ENCODE data around the gene WBP2NL. TPM values are rescaled to one million over a fixed set of nuclear protein-coding genes. Genes with fewer than 3 reads are reported as not detected.

Gene WBP2NL
- total and polyA plus RNA-seq, 10 donors = 1.2 to 5.0 (median 1.8) TPM

DNA sequence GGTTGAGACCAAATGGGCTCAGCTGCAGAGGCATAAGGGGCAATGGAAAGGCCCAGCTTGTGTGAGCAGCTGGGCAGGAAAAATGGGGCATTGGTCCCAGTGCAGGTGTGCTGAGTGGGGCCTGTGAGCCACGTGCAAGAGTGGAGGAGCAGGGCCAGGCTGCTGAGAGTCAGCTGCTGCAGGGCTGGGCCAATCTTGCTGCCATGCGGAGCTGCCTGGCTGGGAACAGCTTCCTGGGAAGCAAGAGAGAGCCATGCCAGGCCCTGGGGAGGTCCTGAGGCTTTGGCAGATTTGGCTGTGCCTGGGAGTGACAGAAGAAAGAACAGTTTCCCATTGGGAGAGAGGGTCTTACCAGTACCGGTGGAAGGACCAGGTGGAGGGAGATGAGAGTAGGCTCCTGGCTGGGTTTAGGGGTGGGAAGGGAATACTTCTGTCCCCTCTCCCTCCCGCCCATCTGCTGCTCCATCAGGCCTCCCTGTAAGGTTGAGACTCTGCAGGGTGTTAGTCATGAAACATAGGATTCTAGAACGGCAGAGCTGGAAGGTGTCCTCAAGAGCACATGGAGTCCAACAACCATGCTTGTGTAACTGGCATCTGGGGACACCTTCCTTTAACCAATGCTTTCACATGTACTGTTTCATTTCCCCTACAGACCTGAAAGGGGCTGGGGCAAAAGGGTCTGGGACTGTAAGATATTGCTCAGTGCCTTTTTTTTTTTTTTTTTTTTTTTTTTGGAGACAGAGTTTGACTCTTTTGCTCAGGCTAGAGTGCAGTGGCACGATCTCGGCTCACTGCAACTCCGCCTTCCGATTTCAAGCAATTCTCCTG is 19.0 kb upstream of the WBP2NL start:
- no peaks in the 10 kb centered on the region for H3K36me3 ChIP-seq
- H3K27ac ChIP-seq = no peak overlapping the region
- no peak overlapping the region for H3K4me3 ChIP-seq
- WGBS, 5 donors = 80 to 88% (median 85%) methylated on average over 9 of the region's 9 CpGs
- H3K4me1 ChIP-seq = peaks cover 3 to 17% (median 13%) of the 10 kb centered on the region in 6 donors
- TF ChIP-seq, protein P1, sequence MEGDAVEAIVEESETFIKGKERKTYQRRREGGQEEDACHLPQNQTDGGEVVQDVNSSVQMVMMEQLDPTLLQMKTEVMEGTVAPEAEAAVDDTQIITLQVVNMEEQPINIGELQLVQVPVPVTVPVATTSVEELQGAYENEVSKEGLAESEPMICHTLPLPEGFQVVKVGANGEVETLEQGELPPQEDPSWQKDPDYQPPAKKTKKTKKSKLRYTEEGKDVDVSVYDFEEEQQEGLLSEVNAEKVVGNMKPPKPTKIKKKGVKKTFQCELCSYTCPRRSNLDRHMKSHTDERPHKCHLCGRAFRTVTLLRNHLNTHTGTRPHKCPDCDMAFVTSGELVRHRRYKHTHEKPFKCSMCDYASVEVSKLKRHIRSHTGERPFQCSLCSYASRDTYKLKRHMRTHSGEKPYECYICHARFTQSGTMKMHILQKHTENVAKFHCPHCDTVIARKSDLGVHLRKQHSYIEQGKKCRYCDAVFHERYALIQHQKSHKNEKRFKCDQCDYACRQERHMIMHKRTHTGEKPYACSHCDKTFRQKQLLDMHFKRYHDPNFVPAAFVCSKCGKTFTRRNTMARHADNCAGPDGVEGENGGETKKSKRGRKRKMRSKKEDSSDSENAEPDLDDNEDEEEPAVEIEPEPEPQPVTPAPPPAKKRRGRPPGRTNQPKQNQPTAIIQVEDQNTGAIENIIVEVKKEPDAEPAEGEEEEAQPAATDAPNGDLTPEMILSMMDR (IDR thresholded peaks at IDR 0.05 in 8 of 11, conservative IDR thresholded peaks at IDR 0.05 in 3 of 11) = no peak
- TF ChIP-seq POLR2AphosphoS5 (IDR thresholded peaks at IDR 0.05) (no peak), POLR2A (IDR thresholded peaks at IDR 0.05) (no peak)
- H3K9me3 ChIP-seq = no peaks in the 10 kb centered on the region
- no peak for DNase-seq
- intact Hi-C loops (cut with DNase I; ENCODE audit: low total_unique reads) = no loop called here
- H3K27me3 ChIP-seq (replicated peaks in 1 of 7) = peaks cover 0 to 43% (median 23%) of the 10 kb centered on the region in 7 donors

DNA sequence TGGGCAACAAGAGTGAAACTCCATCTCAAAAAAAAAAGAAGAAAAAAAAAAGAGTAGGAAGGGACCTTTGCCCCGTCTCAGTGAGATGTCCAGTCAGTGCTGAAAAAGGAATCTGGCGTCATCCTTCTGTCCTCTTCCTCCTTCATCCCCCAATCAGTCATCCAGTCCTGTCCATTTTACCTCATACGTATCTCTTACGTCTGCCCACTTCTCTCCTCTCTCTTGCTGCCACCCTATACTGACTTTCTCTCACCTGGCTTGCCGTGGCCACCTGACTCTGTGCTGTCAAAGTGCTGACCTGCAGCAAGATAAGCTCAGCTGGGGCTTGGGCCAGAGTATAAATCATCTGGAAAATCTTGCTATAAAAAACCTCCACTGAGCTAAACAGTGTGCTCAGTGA is 15.7 kb upstream of the WBP2NL start:
- H3K9me3 ChIP-seq = no peaks in the 10 kb centered on the region
- peaks cover 0 to 12% (median under 1%) of the 10 kb centered on the region in 7 donors for H3K27me3 ChIP-seq (replicated peaks in 1 of 7)
- 67 to 82% (median 74%) methylated on average over 5 of the region's 5 CpGs for WGBS, 5 donors
- H3K4me3 ChIP-seq = no peak overlapping the region
- H3K36me3 ChIP-seq = no peaks in the 10 kb centered on the region
- DNase-seq = no peak
- H3K27ac ChIP-seq = no peak overlapping the region
- TF ChIP-seq, protein P1 (IDR thresholded peaks at IDR 0.05 in 8 of 11, conservative IDR thresholded peaks at IDR 0.05 in 3 of 11) = no peak
- TF ChIP-seq POLR2AphosphoS5 (IDR thresholded peaks at IDR 0.05) = no peak
- TF ChIP-seq POLR2A (IDR thresholded peaks at IDR 0.05) = no peak
- intact Hi-C loops (cut with DNase I; ENCODE audit: low total_unique reads) = no loop called here
- H3K4me1 ChIP-seq = no peaks in the 10 kb centered on the region

DNA sequence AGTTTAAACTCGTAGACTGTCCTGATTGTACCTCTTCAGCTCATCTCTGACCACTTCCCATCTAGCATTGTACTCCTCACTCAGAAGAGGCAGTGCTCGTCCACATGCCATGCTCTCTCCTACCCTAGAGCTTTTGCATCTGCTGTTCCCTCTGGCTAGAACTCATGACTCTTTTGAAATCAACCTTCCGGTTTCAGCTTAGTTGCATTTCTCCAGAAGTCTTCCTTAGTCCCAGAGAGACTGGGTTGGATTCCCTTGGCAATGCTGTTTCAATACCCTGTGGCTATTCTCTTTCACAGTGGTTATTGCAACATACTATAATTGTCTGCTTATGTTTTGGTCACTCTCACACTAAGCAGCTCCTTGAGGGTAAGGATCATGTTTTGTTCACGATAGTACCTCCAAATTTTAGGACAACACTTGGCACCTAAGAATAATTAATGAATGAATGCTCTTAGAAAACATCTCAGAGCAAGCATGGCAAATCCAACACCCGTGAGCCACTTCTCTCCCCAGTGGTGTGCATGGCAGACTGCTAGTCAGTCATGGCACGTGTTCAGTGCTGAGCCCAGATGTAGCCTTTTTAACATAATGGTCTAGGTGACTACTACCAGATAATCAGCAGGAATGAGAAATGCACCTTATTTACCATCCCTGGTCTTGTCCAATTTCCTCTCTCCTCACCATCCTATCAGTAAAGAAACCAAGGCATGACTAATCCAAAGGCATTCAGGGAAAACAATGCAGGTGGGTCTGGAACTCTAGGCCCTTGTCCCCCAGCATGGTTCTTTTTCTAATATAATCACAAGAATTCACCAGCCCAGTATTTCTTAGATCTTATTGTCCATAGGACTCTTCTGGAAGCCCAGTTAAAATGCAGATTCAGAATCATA is 14.8 kb upstream of the WBP2NL start:
- TF ChIP-seq POLR2A (IDR thresholded peaks at IDR 0.05) (no peak), POLR2AphosphoS5 (IDR thresholded peaks at IDR 0.05) (no peak)
- TF ChIP-seq, protein P1 (IDR thresholded peaks at IDR 0.05 in 8 of 11, conservative IDR thresholded peaks at IDR 0.05 in 3 of 11) = no peak
- H3K36me3 ChIP-seq = no peaks in the 10 kb centered on the region
- no peaks in the 10 kb centered on the region for H3K9me3 ChIP-seq
- H3K4me3 ChIP-seq = no peak overlapping the region
- no peak for DNase-seq
- H3K27me3 ChIP-seq (replicated peaks in 1 of 7) = peaks cover 0 to 6% (median 0%) of the 10 kb centered on the region in 7 donors
- H3K4me1 ChIP-seq = no peaks in the 10 kb centered on the region
- 63 to 84% (median 70%) methylated on average over 6 of the region's 6 CpGs for WGBS, 5 donors
- H3K27ac ChIP-seq = no peak overlapping the region
- intact Hi-C loops (cut with DNase I; ENCODE audit: low total_unique reads) = no loop called here

DNA sequence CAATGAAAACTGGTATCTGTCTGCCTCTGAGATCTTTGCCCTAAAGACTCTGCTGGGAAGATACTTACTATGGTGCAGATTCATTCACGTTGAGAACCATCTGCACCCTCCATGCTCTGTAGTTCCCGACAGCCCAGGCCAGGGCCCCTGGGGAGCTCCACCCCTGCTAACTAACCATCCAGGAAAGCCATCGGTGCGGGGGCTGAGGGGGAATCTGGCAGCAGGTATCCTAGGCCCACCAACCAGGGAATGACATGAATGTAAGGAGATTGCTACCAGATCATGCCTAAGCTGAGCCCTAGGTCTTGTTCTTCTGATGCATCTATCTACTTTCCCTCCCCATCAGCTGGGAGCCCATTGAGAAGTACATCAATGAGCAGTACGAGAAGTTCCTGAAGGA is 11.3 kb upstream of the WBP2NL start:
- 79 to 100% (median 91%) methylated on average over 5 of the region's 5 CpGs for WGBS, 5 donors
- TF ChIP-seq, protein P1 (IDR thresholded peaks at IDR 0.05 in 8 of 11, conservative IDR thresholded peaks at IDR 0.05 in 3 of 11) = no peak
- TF ChIP-seq POLR2AphosphoS5 (IDR thresholded peaks at IDR 0.05) (no peak), POLR2A (IDR thresholded peaks at IDR 0.05) (no peak)
- intact Hi-C loops (cut with DNase I; ENCODE audit: low total_unique reads) = no loop called here

More for the DNA sequence above, 11.3 kb upstream of the WBP2NL start:
- DNase-seq = peak; percentile 25
- Histone ChIP-seq H3K9me3 (no peaks in the 10 kb centered on the region), H3K4me3 (no peak overlapping the region), H3K4me1 (no peaks in the 10 kb centered on the region), H3K36me3 (no peaks in the 10 kb centered on the region), H3K27me3 (replicated peaks in 1 of 7) (peaks cover 0 to 6% (median 0%) of the 10 kb centered on the region in 7 donors), H3K27ac (no peak overlapping the region)

Measured in spleen (tissue), 11 donors.